Fibroblast of the aortic adventitia (primary cell): Measurements from ENCODE around the gene PEF1. TPM values are rescaled to one million over a fixed set of nuclear protein-coding genes. Genes with fewer than 3 reads are reported as not detected.

Source experiments
- DNase-seq: peaks from one replicate; pipeline ENCODE4 v3.0.0-alpha.2; 2010; ENCODE audit warnings: low read depth
- H3K4me3 ChIP-seq: 2 replicates; pipeline ENCODE4 v1.5.1; 2011; ENCODE audit warnings: low read depth, mild to moderate bottlenecking, control low read depth, low read length, moderate library complexity
- CTCF ChIP-seq: IDR thresholded peaks from 2 replicates; pipeline ENCODE4 v1.5.1; 2011; ENCODE audit warnings: mild to moderate bottlenecking, low read length, control low read depth, inconsistent platforms; ENCODE audit not compliant: insufficient read depth
- total RNA-seq: library from RNA; depleted of rRNA; stranded (reverse); fragments of >200 nt; gene quantifications from 2 replicates; pipeline ENCODE4 v1.2.3, GENCODE V29; 2012; ENCODE audit warnings: low replicate concordance

Gene PEF1
- total RNA-seq, 1 donor: 59.8 TPM

GRCh38 chr1:31607360-31607759, 37.3 kb downstream of the PEF1 start:
- no peak for TF ChIP-seq CTCF
- no peak overlapping the region for H3K4me3 ChIP-seq
- DNase-seq: no peak

GRCh38 chr1:31605908-31606427, 38.7 kb downstream of the PEF1 start:
- no peak overlapping the region for H3K4me3 ChIP-seq
- no peak for TF ChIP-seq CTCF
- peak; percentile 73 for DNase-seq

- DNase-seq: no peak
- H3K4me3 ChIP-seq: no peak overlapping the region
- TF ChIP-seq CTCF: no peak
Observed at GRCh38 chr1:31602081-31602480, 42.6 kb downstream of the PEF1 start.

- H3K4me3 ChIP-seq: no peak overlapping the region
- TF ChIP-seq CTCF: no peak
- no peak for DNase-seq
Observed at GRCh38 chr1:31600641-31601040, 44.0 kb downstream of the PEF1 start.

GRCh38 chr1:31598980-31599379, 45.7 kb downstream of the PEF1 start:
- no peak for TF ChIP-seq CTCF
- H3K4me3 ChIP-seq: no peak overlapping the region
- no peak for DNase-seq

- no peak for DNase-seq
- TF ChIP-seq CTCF: no peak
- no peak overlapping the region for H3K4me3 ChIP-seq
Observed at GRCh38 chr1:31596737-31597097, 48.0 kb downstream of the PEF1 start.

GRCh38 chr1:31595836-31596736, 48.6 kb downstream of the PEF1 start:
- no peak for TF ChIP-seq CTCF
- no peak for DNase-seq

More at GRCh38 chr1:31595836-31596736, 48.6 kb downstream of the PEF1 start:
- no peak overlapping the region for H3K4me3 ChIP-seq
